GM21737 (cell line): ENCODE results near the gene RTP5.
"Not testable (repeated sequence)": the region's sequence is repeated elsewhere in the genome, so short reads cannot be mapped to it uniquely, and the experiment has no call there.

Experiments
- ATAC-seq: cut with Tn5 transposase; IDR thresholded peaks from one replicate; pipeline ENCODE4 v1.9.1; 2021; ENCODE audit warnings: mild to moderate bottlenecking, moderate library complexity; ENCODE audit not compliant: unreplicated experiment

RTP5 gene

DNA sequence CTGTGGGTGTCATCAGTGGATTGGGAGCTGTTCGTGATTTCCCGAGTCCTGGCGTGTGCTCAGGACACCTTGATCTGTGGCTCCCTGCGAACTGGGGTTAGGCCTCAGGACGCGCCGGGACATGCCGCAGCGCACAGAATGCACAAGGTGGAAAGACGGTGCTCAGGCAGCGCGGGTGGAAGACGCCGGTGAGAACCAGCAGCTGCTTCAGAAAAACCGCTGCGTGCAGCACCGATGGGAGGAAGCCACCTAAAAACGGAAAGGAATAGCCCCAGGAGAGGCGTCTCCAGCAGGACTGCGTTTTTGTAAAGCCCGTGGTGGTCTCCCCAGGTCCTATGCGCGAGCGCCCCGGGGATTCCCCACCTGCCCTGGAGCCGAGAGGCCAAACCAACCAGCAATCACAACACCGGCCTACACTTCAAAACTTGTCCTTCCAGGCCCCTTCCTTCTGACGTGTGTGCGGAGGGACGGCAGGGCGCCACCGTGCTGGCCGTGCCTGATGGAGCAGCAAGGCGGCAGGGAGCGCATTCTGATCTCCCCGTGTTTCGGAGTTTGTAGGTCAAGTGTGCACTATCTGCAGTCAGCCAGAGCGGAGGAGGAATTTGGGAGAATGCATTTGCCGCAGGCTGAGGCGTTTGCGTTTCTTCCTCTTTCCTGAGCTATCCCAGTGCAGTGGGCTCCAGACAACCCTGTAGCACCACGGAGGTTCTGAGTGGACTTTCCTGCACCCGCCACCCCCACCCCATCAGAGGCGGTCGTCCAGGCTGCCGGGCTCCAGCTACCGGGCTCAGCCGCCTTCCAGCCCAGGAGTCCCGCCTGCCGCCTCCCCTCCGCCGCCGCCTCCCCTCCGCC lies 32.2 kb downstream of the RTP5 start:
- ATAC-seq, result no peak

DNA sequence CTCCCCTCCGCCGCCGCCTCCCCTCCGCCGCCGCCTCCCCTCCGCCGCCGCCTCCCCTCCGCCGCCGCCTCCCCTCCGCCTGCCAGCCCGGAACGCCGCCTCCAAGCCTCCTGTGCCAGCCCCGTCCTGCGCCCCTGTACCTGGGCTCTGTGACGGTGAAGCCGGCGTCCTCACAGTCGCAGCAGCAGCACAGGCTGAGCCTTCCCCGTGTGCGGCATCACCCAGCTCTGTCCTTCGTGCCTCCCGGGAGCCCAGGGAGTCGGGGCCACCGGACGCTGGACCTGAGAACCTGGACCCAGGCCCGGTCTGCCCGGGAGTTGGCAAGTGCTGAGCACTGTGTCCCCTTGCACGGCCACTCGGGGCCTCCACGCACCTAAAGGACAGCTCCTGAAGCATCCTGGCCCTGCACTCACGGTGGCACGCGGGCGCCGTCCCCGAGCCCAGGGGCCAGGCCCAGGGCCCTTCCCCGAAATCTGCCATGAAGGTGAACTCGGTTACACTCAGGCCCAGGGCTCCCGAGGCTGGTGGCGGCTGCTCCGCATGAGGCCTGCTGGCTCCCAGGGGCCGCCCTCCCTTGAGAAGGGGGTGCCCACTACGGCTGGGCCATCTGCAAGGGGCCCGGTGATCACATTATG lies 32.9 kb downstream of the RTP5 start:
- ATAC-seq, result no peak

DNA sequence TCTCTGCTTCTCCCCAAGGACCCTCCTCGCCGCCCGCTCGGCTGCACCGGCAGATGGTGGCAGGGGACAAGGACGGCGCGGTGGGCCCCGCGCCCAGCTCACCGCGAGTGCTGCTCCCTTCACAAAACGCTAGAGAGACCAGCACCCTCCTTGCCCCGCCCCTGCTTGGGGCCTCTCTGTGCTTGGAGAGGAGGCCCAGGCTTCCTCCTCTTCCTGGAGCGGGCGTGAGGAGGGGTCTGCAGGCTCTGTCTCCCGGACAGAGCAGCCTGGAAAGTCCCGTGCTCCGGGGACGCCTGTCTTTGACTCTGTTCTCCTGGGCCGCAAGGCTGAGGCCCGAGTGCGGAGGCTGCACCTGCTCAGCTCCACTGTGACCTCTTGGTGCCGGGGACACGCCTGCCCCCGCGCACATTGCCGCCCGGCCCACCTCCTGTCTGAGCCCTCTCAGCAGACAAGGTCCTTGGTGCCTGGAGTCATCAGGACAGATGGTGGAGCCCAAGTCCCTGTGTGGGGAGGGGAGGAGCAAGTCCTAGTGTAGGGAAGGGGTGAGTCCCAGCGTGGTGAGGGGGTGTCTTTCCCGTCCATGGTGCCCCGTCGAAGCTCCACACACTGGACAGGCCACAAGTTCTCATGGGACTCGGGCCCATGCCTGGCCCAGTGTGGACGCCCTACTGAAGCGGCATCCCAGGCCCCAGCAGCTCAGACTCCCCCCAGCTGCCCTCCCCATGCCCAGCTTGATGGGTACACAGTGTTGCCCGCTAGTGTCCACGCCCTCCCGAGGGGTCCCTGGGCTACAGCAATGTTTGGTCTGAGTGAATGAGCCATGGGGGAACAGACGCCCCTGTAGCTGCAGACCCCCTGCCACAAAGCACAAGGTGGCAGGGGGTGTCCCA lies 33.8 kb downstream of the RTP5 start:
- no peak for ATAC-seq

DNA sequence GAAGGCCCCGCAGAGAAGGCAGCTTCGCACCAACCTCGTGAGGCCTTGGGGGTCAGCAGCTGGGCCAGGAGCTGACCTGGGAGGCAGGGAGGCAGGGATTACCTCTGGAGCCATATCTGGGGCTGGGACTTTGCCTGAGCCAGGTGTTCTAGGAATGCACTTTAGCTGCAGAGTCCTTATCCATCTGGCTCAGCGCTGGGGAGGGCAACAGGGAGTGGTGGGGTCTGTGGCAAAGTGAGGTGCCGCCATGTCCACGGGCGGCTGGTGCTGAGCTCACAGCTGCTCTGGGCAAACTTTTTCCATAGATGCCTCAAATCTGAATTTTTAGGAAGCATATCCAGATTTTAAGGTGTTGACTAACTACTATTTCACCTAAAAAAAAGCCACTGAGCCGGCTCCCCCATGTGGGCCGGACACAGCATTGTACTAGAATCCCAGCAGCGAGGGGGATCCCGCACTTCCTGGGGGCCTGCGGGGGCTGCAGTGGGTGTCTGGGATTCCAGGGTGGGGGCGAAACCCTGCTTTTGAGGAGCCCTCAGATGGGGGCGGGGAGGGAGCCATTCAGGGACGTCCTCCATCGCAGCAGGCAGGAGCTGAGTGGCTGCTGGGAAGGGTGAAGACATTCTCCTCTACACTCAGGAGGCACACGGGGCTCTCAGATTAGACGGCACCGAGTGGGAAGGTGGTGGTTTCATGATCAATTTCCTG lies 34.6 kb downstream of the RTP5 start:
- no peak for ATAC-seq

DNA sequence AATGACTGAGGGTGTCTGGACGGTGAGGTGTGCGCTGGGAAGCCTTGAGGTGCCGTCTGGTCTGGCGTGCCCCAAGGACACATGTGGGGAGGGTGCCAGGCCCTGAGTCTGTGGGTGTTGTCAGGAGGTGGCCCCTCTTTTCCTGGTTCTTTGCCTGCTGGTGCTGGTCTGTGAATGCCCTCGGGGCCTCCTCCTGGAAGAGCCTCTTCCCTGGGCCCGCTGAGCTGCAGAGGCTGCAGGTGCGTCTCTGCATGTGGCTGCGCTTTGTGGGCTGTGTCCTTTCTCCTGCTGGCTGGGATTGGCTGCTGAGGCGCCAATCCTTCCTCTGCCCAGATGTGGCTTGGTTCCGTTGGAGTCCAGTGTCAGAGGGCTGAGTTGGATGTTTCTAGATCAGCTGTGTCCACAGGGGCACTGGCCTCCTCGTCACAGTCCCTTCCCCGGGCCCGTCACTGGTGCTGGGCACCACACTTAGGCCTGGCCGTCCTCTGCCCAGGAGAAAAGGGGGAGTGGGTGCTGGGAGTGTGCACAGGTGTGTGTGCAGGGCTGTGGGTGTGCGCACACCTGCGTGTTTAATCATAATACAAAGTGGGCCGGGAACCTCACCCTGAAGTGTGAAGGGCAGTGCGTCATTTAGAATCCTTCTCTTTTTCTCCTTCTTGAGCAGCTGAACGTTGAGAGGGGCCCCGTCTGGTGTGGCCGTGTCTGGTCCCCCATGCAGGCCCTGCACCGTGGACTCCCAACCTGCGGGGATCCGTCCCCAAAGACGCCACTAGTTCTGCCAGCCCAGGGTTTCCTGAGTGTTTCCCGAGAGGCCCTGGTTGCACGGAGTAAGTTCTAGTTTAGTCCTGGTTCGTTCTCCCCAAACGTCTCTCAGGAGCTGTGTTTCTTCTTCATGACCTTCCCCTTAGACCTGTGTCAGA lies 35.5 kb downstream of the RTP5 start:
- ATAC-seq, result no peak

DNA sequence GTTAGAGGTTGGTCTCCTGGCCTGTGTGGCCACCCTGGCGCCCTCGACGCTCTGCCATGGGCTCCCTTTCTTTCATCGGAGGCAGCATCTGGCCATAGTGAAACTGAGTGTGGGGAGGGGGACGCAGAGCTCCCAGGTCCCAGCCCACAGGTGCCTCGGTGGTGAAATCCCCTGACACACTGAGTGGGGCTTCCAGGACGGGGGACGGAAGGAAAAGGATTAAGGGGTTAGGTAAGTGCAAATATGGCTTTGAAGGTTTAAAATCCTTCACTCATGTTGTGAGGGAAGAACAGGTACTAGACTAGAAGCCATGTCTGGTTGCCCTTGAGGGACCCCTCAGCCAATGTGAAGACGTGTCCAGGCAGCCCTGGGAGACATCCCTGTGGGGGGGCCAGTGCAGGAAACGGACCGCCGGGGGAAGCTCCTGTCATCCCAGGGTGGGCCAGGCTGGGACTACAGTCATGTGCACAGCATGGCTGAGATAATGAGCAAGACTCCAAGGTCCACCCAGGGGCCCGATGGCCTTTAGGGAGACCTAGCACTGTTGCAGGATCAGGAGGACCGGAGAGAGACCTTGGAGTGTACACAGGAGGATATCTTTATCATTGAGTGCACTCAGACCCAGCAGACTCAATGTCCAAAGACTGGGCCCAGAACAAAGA lies 36.3 kb downstream of the RTP5 start:
- ATAC-seq, result no peak

DNA sequence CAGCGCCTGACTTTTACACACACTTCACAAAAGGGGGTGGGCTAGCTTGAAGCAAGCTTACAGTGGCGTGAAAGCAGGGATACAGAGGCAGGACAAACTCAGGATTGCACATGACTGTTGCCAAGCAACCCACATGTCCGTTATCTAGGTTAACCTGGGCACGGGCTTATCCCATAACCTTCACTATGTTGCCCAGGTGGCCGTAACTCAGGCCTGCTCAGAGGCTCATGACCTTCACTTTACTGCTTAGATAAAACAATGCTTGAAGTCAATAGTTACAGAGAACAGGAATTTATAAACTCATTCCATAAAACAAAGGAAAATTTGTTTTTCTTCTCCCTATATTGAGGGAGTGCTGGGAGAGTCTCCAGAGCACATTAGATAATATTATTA lies 36.8 kb downstream of the RTP5 start:
- not testable (repeated sequence) for ATAC-seq

DNA sequence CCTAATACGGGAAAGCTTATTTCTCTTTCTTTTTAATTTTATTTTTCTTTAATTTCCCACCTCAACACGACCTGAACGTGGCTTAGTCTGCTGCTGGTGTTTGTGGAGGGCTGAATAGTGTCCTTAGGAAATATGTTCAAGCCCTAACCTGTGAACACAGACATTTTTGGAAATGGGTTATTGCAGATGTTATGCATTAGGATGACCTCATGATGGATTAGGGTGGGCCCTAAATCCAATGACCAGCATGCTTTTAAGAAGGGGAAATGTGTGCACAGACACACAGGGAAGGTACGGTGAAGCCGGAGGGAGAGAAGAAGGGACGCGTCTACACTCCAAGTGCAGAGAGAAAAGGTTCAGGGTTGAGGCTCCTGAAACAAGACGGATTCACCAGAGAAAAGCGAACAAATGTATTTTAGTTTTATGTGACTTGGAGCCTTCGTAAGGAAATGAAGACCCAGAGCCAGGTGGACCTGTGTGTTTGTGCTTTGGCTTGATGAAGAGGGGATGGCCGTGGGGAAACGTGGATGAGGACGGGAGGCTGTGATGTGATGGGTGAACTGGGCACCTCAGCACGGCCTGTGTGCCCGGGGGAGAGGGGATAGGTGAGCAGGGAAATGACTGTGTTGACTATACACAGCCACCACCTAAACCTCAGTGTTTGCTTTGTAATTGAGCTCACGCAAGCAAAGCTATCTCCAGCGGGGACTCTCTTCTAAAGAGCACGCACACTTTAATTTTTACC lies 37.5 kb downstream of the RTP5 start:
- no peak for ATAC-seq

DNA sequence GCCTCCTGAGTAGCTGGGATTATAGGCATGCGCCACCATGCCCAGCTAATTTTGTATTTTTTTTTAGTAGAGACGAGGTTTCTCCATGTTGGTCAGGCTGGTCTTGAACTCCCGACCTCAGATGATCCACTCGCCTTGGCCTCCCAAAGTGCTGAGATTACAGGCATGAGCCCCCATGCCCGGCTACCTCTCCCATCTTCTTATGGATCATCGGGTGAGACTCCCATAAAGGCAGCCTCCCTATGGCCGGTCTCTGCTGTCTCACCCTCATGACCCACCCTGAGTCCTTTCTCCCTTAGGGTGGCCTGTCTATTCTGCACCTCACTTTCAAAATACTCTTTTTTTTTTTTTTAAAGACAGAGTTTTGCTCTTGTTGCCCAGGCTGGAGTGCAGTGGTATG lies 38.3 kb downstream of the RTP5 start:
- not testable (repeated sequence) for ATAC-seq

DNA sequence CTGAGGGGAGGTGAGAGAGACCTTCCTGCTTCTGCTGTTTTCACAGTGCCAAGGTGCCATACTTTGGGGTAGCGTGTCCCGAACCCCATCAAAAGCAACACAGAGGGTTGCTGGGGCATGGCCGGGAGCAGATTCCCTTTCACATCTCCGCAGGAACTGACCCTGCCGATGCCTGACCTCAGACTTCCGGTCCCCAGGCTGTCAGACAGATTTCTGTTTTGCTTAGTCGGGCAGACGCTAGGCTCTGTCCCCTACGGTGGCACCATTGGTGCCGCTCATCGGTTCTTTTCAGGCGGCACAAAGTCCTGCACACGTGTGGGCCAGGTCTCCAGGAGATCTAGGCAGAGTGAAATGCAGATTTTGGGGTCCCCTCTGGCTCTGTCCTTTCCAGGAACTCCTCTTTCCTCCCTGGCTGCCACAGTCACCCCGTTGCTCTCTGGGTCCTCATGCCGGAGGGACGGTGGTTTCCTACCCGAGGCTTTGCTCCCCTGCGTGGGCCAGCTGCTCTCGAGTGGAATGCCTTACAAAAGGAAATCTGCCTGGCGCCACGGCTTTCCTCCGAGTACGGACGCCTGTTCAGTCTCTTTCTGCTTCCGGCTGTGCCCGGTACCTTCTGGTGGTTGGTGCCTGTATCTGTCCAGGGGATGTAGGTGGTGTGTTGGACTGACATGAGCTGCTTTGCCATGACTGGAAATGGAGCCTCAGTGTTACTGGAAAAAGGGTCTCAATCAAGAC lies 39.3 kb downstream of the RTP5 start:
- no peak for ATAC-seq

DNA sequence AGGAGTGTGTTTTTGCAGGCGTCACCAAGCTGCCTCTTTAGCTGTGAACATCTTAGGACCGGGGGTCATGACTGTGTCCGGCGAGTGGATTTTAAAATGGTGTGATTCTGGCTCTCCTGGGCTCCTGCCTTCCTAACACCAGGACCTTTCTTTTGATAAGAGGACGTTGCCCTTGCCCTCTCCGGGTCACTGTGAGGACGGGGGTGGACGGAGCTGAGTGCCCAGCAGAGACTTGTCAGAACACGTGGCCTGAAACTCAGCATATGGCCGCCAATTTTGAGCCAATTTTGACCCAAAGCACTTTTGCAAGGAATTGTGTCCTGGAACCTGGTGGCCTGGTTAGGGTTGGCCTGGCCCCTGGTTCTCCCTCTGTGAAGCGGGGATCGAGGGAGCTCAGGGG lies 40.2 kb downstream of the RTP5 start:
- no peak for ATAC-seq

DNA sequence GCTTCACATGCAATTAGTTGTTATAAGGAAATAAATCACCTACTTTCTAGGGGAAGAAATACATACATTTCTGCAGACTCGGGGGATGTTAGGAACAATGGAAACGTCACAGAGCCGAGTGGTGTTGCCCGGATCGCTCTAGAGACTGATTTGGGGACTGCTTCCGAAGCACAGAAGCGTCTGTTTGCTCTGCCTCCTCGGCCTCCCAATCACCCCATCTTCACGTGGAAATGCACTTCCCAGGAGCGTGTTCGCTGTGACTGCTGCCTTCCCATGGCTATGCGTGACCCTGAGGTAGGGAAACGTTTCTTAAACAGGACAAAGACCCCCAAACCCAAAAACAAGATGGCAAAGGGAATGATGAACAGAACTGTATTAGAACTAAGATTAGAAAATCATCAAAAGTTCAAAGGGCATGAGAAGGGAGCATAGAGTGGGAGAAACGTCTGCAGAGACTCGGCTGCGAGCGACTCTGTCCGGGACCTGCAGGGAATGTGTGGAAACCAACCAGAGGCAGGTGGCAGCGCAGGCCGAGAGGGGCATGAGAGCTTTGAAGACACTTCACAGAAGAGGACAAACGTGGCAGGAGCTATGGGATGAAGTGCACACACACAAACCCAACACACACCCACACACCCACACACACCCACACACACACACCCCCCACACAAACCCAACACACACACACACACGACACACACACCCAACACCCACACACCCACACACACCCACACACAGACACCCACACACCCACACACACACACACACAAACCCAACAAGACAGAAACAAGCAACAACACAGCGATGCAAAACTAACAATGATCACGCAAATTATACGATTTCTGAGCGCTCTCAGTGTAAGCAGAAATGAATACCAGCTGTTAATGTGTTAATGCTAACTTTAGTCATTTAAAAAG lies 41.3 kb downstream of the RTP5 start:
- no peak for ATAC-seq

DNA sequence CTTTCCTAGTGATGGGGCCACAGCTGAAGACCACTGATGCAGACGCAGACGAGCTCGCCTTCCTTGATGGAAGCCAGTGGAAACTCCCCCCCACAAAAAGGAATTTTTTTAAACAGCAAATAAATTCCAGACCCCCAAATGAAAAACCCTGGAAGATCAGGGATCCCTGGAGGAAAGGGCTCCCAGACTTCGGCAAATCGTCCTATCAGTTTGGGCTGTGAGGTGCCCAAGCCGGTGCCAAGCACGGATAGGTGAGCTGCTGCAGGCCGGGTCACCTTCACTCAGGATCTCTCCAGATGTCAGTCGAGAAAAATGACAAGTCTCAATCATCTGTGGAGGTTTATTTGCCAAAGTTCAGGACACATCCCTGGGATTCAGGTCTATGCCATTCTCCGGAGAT lies 42.0 kb downstream of the RTP5 start:
- no peak for ATAC-seq

DNA sequence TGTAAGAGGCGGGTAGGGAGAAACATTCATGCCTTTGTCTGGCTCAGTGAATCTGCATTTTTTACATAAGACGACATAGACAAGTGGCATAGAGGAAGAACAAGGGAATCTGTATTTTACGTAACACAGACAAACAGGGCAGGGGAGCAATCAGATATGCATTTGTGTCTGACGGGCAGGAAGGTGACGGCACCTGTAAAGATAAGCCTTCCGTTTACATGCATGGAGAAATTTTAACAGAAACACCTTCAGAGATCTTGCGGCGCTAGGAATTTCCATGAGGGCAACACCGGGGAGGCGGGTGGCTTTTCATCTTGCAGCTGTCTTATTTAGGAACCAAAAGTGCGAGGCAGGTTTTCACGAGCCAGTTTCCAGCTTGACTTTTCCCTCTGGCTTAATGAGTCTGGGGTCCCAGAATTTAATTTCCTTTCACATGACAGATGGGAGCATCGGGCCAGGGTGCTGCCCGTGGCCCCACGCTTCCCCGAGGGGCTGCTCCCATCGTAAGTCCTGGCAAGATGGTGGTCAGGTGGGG lies 42.6 kb downstream of the RTP5 start:
- no peak for ATAC-seq

DNA sequence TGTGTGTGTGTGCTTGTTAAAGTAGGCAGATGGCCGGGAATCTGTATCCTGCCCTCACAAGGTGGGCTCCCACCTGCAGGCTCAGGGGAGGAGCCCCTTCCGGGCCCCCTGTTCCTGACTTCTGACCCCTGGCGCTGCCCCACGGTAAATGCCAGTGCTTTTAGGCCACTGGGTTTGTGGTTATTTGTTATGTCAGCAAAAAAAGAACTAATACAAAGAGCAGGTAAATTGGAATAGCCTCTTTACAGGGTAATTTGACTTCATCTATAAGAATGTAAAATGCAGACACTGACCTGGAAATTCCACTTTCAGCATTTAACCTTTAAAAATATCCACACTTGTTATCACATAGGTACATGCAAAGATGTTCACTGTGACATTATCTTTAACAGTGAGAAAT lies 44.2 kb downstream of the RTP5 start:
- ATAC-seq, result no peak

DNA sequence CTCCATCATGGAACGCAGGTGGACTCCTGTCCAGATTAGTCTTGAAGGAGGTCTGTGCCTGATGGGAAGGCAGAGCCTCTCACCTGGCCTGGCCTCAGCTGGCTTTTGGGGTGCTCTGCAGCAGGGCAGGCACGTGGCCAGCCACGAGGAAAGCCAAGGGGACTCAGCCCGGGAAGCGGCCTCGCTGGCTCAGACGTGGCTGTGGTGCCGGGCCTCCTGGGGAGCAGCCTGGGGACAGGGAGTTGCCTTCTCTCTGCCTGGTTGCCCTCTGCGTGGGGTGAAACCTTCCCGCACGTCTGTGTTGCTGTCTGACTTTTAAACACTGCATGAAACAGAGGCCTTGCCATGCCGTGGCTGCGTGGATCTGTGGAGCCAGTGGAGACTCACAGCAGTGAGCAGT lies 45.0 kb downstream of the RTP5 start:
- ATAC-seq, result no peak

DNA sequence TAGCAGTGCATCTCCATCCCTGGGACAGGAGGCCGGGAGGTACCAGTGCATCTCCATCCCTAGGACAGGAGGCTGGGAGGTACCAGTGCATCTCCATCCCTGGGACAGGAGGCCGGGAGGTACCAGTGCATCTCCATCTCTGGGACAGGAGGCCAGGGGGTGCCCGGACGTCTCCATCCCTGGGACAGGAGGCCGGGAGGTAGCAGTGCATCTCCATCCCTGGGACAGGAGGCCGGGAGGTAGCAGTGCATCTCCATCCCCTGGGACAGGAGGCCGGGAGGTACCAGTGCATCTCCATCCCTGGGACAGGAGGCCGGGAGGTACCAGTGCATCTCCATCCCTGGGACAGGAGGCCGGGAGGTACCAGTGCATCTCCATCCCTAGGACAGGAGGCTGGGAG lies 52.1 kb downstream of the RTP5 start:
- ATAC-seq, result not testable (repeated sequence)
